Embryonic facial prominence (tissue), 1 donor: ENCODE data around the gene TBC1D8B.

Source experiments
- DNase-seq: peaks from one replicate; pipeline ENCODE4 v3.0.0-alpha.2; 2016; ENCODE audit errors: extremely low spot score

Gene TBC1D8B

GRCh38 chrX:106898462-106898861 is 96.0 kb downstream of the TBC1D8B start:
- DNase-seq = no peak

- no peak for DNase-seq
Observed at GRCh38 chrX:106899276-106899675, 96.8 kb downstream of the TBC1D8B start.

GRCh38 chrX:106899841-106900240 is 97.4 kb downstream of the TBC1D8B start:
- no peak for DNase-seq

GRCh38 chrX:106901341-106901740 is 98.9 kb downstream of the TBC1D8B start:
- no peak for DNase-seq

- DNase-seq = no peak
Observed at GRCh38 chrX:106901781-106902219, 99.3 kb downstream of the TBC1D8B start.

- DNase-seq = no peak
Observed at GRCh38 chrX:106902684-106903083, 100.2 kb downstream of the TBC1D8B start.

- no peak for DNase-seq
Observed at GRCh38 chrX:106903291-106903824, 100.9 kb downstream of the TBC1D8B start, which contains the start of gene RIPPLY1. Gene RIPPLY1 (minus strand): TSS chrX:106903341. CDS start chrX:106903287, 54 bp downstream.

GRCh38 chrX:106903856-106904528 is 101.5 kb downstream of the TBC1D8B start:
- DNase-seq = no peak

GRCh38 chrX:106905064-106905708 is 102.7 kb downstream of the TBC1D8B start:
- DNase-seq = no peak

- DNase-seq = no peak
Observed at GRCh38 chrX:106906361-106906760, 103.9 kb downstream of the TBC1D8B start.

GRCh38 chrX:106912864-106913263 is 110.4 kb downstream of the TBC1D8B start:
- no peak for DNase-seq

- DNase-seq = no peak
Observed at GRCh38 chrX:106917830-106918500, 115.5 kb downstream of the TBC1D8B start.

- DNase-seq = no peak
Observed at GRCh38 chrX:106919932-106920452, 117.5 kb downstream of the TBC1D8B start, which contains the start of gene CLDN2. Gene CLDN2 (plus strand): TSS chrX:106920402. CDS start chrX:106928229, 7,827 bp downstream.

GRCh38 chrX:106921637-106922036 is 119.2 kb downstream of the TBC1D8B start:
- DNase-seq = no peak
